SIG-M5 treated with dmso at 0.1 percent for 504 hours (cell line): ENCODE results near the gene PIH1D1.
"Not testable (repeated sequence)": the region's sequence is repeated elsewhere in the genome, so short reads cannot be mapped to it uniquely, and the experiment has no call there.

ENCODE experiments used
- DNase-seq: peaks from one replicate; lab custom pipeline; 2025; ENCODE audit not compliant: unreplicated experiment; lab: John Stamatoyannopoulos, UW

Gene PIH1D1

DNA sequence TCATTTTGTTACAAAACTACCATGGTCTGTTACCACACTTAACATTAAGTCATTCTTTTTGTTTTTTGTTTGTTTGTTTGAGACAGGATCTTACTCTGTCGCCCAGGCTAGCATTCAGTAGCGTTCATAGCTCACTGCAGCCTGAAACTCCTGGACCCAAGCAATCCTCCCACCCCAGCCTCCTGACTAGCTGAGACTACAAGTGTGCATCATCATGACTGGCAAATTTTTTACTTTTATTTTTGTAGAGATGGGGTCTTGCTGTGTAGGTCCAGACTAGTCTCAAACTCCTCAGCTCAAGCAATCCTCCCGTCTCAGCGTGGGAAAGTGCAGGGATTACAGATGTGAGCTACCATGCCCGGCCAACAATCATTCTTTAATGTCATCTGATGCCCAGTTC, 4.7 kb upstream of the PIH1D1 start:
- DNase-seq = no peak

DNA sequence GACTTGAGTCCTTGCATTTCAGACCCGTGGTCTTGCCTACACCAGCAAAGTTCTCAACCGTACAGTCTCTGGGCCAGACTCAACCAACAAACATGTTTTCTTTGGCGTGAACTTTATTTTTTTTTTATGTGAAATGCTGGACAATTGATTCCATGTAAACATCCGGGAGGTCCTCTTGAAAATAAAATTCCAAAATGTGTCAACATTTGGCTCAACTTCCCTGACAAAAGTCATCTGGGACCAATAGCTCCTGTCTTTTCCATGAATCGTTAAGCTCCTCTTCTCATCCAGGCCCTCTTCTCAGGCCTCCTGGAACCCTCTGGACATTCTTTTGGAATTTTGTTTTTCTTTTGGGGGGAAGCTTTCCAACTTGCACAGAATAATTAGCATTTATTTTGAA, 4.2 kb upstream of the PIH1D1 start:
- DNase-seq = no peak

DNA sequence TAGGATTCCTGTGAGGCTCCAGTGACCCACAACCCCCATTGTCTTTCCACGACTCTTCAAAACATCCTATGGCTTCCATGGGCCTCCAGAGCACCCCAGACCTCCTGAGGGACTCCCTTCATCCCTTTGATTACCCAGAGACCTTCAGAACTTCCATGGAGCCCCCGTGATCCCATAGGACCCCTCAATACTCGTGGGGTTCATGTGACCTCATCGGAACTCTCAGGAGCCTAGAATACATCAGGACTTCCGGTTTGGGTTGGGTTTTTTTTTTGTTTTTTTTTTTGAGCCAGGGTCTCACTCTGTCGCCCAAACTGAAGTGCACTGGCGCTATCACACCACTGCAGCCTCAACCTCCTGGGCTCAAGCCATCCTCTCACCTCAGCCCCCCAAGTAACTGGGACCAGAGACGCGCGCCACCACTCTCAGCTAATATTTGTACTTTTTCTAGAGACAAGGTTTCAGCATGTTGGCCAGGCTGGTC, 2.2 kb upstream of the PIH1D1 start:
- no peak for DNase-seq

DNA sequence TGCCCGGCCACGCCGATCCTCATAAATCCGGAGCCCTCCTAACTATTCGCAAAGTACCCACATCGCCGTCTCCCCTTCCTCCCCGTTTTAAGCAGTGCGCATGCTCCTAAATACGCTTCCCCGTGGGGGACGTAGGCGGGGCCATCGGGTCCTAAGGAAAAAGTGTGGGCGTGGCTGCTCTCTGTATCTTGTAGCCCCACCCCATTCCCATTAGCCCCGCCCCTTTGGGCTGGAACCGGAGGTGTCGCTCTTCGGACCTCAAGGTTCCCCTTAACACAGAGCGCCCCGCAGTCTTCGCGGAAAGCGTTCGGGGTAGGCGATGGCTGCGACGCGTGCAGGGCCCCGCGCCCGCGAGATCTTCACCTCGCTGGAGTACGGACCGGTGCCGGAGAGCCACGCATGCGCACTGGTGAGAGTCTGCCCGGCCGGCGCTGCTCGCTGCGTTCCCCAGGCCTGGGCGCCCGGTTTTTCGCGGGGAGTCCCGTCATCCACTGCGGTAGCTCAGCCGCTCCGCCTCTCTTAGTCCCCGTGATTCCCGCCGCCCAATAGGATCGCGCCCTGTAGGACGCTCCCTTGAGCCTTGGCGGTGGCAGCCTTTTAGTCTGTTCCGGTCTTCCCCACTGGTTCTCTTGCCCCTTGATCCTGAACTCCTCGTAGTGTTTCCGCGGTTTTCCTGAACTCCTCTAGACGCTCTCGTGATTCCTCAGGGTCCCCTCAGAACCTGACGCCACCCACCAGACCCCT, 1.6 kb upstream of the PIH1D1 start, which contains the start of gene ALDH16A1:
ALDH16A1 (plus strand) TSS at position 213 of the 744 bp plus-strand sequence; CDS start at position 320, 107 bp downstream.
- DNase-seq = peak; percentile 95

DNA sequence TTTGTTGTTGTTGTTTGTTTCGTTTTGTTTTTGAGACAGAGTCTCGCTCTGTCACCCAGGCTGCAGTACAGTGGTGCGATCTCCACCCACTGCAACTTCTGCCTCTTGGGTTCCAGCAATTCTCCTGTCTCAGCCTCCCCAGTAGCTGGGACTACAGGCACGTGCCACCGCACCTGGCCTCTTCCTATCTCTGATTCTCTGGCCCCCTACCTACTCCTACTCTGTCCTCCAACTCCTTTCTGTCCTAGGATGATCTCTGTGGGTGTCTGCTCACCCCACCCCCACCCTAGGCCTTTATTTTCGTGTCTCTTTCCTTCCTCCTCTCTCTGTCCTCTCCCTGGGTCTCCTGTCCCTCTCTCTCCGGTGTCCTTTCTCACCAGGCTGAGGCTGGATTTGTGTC, 1.2 kb downstream of the PIH1D1 start:
- no peak for DNase-seq

DNA sequence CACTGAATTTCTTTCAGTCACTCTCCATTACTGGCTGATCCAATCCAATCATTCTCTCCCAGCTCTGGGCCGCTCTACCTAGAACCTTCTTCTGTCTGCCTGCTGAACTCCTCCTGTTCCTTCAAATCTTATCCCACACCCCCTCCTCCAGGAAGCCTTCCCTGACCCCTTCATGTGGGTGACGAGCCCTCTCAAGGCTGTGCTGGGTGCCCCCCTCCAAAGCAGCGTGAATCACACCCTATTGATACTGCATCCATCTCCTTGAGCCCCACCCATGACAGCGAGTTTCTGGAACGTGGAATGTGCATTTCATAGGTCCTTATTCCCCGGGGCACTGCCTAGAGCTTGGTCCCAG, 3.2 kb downstream of the PIH1D1 start:
- DNase-seq = no peak

DNA sequence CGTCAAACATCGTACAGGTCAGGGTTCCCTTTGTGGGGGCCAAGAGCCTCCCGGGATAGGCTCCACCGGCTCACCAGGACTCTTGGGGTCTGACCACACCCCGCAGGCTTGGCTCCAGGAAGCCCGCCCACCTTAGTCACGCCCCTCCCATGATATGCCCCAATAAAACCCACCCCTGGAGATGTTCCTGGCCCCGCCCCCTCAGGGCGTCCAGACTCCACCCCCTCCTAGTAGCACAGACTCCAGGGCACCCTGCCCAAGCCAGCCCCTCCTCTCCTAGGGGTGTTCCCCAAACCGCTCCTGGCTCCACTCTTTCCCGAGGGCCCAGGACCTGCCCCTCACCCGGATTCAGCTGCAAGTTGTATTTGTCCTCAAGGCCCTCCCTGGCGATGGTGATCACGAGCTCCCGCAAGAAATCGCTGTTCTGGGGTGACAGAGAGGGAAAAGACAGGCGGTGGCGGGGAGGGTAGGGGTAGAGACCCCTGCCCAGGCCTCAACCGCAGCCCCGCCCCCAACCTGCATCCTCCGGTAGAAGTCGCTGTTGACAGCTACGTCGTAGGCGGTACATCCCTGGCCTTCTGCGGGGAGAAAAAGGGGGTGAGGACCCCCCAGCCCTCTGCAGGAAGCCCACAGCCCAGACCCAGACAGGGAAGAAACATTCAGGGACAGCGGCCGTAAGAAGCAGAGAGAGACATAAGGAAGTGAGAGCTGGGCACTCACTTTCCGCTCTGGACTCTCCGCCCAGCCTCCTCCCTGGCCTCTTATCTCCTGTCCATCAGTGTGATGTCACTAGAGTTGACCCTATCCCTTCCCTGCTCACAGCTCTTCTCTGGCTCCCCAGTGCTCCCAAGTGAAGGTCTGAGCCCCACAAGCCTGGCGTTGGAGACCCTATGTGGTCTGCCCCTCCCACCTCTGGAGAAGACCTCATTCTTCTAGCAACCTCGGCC, 3.9 kb downstream of the PIH1D1 start:
- DNase-seq = no peak

DNA sequence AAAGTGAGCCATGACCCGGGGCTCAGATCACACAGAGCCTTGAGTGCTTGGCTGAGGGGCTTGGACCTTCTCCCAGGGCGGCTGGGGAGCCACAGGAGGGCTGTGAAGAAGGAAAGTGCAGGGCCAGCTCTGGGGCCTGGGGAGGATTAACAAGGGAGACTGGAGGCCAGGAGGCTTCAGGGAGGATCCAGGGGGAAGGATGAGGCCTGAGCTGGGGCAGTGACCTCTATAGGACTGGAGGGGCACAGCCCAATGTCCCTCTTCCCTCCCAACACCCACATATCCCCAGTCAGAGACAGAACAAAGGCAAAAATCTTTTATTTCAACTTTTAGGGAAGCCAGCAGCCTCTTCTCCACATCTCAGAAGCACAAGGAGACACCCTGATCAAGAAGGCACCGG, 5.6 kb downstream of the PIH1D1 start:
- DNase-seq = no peak

GRCh38 chr19:49444100-49444700, 7.4 kb downstream of the PIH1D1 start:
- DNase-seq = not testable (repeated sequence)

- peak; percentile 93 for DNase-seq
These were observed 8.1 kb downstream of the PIH1D1 start for GRCh38 chr19:49443366-49444099.

GRCh38 chr19:49442771-49443365, 8.7 kb downstream of the PIH1D1 start:
- peak; percentile 58 for DNase-seq

- no peak for DNase-seq
These were observed 9.3 kb downstream of the PIH1D1 start for GRCh38 chr19:49442354-49442753.

GRCh38 chr19:49441960-49442350, 9.7 kb downstream of the PIH1D1 start:
- no peak for DNase-seq

DNA sequence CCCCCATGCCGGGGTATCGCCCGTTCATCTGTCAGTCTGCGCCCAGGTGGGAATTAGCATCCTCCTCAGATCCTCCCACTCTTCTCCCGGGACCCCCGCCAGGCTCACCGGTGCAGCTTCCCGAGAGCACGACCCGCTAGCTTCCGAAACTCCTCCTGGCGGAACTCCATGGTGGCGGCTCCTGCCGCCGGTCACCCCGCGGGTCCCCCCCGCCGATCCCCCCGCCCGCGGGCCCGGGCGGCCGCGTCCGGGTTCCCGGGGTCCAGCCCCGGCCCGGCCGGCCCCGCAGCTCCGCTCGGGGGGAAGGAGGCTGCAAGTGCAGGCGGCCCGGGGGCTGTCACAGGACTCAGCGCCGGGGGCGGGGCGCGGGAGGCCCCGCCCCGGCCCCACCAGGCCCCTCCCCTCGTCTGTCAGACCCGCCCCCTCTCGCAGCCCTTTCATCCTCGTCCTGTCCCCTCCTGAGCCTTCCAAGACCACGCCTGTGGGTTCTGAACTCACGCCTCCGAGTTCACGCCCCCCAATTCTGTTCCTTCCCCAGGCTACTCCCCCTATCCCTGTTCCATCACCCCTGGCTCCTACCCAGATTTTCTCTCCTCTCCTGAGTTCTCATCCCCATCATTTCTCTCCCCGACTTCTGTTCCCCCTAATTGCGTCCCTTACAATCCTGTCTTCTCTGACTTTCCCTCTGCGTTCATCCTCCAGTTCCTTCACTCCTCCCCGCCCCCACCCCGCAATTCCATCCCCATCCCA, 10.2 kb downstream of the PIH1D1 start, which contains the start of gene SLC17A7:
SLC17A7 (minus strand) TSS at position 318 of the 750 bp plus-strand sequence; CDS start at position 170, 148 bp downstream.
- no peak for DNase-seq

- DNase-seq = no peak
These were observed 11.0 kb downstream of the PIH1D1 start for GRCh38 chr19:49440439-49441209.

- no peak for DNase-seq
These were observed 11.8 kb downstream of the PIH1D1 start for GRCh38 chr19:49439836-49440235.

GRCh38 chr19:49438261-49438660, 13.4 kb downstream of the PIH1D1 start:
- no peak for DNase-seq

GRCh38 chr19:49437231-49437630, 14.4 kb downstream of the PIH1D1 start:
- DNase-seq = no peak
